Trophoblast cell (in vitro differentiated cells and primary cell): ENCODE results near the gene FOXC1.

ENCODE experiments used
- DNase-seq, 2 donors: peaks; one replicate each; pipeline ENCODE4 v3.0.0-alpha.2; 2016
- H2AFZ ChIP-seq: 2 replicates; pipeline ENCODE4 v1.6.1; 2013; ENCODE audit warnings: low read length, moderate library complexity, mild to moderate bottlenecking; ENCODE audit not compliant: insufficient read depth, poor library complexity
- H2AK5ac ChIP-seq: 2 replicates; pipeline ENCODE4 v1.6.1; 2013; ENCODE audit warnings: mild to moderate bottlenecking, low read length
- H2BK120ac ChIP-seq: 2 replicates; pipeline ENCODE4 v1.6.1; 2013; ENCODE audit warnings: low read length, mild to moderate bottlenecking, moderate library complexity; ENCODE audit not compliant: insufficient read depth, poor library complexity
- H2BK12ac ChIP-seq: 2 replicates; pipeline ENCODE4 v1.6.1; 2013; ENCODE audit warnings: mild to moderate bottlenecking, low read length, moderate library complexity
- H2BK5ac ChIP-seq: 2 replicates; pipeline ENCODE4 v1.6.1; 2013; ENCODE audit warnings: low read length, low read depth, moderate library complexity, mild to moderate bottlenecking; ENCODE audit not compliant: poor library complexity
- H3K14ac ChIP-seq: 2 replicates; pipeline ENCODE4 v1.6.1; 2013; ENCODE audit warnings: mild to moderate bottlenecking, low read length
- H3K18ac ChIP-seq: 2 replicates; pipeline ENCODE4 v1.6.1; 2013; ENCODE audit warnings: mild to moderate bottlenecking, low read length
- H3K23ac ChIP-seq: 2 replicates; pipeline ENCODE4 v1.6.1; 2013; ENCODE audit warnings: low read length
- H3K27ac ChIP-seq: 2 replicates; pipeline ENCODE4 v1.5.1; 2013; ENCODE audit warnings: low read depth, mild to moderate bottlenecking, inconsistent platforms, low read length, moderate library complexity
- H3K27me3 ChIP-seq: 2 replicates; pipeline ENCODE4 v1.6.1; 2013; ENCODE audit warnings: inconsistent platforms, mild to moderate bottlenecking, low read length, moderate library complexity; ENCODE audit not compliant: insufficient read depth
- H3K36me3 ChIP-seq, 2 experiments: 1 replicate in 1 of 2; 2 replicates in 1 of 2; pipeline ENCODE4 v1.6.1; 2013; ENCODE audit warnings: low read length in 2 of 2, mild to moderate bottlenecking in 2 of 2, moderate library complexity in 1 of 2; ENCODE audit not compliant: insufficient read depth in 2 of 2, control insufficient read depth in 1 of 2
- H3K4ac ChIP-seq: 2 replicates; pipeline ENCODE4 v1.6.1; 2013; ENCODE audit warnings: low read depth, mild to moderate bottlenecking, low read length, moderate library complexity
- H3K4me1 ChIP-seq, 2 experiments: 1 replicate in 1 of 2; 2 replicates in 1 of 2; pipeline ENCODE4 v1.6.1; 2013; ENCODE audit warnings: low read length in 2 of 2, mild to moderate bottlenecking in 2 of 2, moderate library complexity in 1 of 2; ENCODE audit not compliant: insufficient read depth in 2 of 2, control insufficient read depth in 1 of 2
- H3K4me2 ChIP-seq: 2 replicates; pipeline ENCODE4 v1.6.1; 2013; ENCODE audit warnings: inconsistent platforms, mild to moderate bottlenecking, low read length, moderate library complexity
- H3K4me3 ChIP-seq: 2 replicates; pipeline ENCODE4 v1.5.1; 2013; ENCODE audit warnings: mild to moderate bottlenecking, low read depth, low read length, inconsistent platforms
- H3K79me1 ChIP-seq: one replicate; pipeline ENCODE4 v1.6.1; 2013; ENCODE audit warnings: low read length
- H3K79me2 ChIP-seq: 2 replicates; pipeline ENCODE4 v1.6.1; 2013; ENCODE audit warnings: low read length, mild to moderate bottlenecking; ENCODE audit not compliant: control insufficient read depth, insufficient read depth, poor library complexity
- H3K9ac ChIP-seq: 2 replicates; pipeline ENCODE4 v1.6.1; 2013; ENCODE audit warnings: mild to moderate bottlenecking, low read length
- H3K9me3 ChIP-seq: 2 replicates; pipeline ENCODE4 v1.6.1; 2013; ENCODE audit warnings: low read depth, mild to moderate bottlenecking, control low read depth, inconsistent platforms, low read length; ENCODE audit not compliant: insufficient read depth
- H4K12ac ChIP-seq: 2 replicates; pipeline ENCODE4 v1.6.1; 2013; ENCODE audit warnings: low read depth, mild to moderate bottlenecking, low read length, moderate library complexity
- H4K8ac ChIP-seq: 2 replicates; pipeline ENCODE4 v1.6.1; 2013; ENCODE audit warnings: low read depth, mild to moderate bottlenecking, low read length, moderate library complexity
- H4K91ac ChIP-seq: one replicate; pipeline ENCODE4 v1.6.1; 2013; ENCODE audit warnings: low read depth, mild to moderate bottlenecking, low read length, moderate library complexity
- WGBS: extraction: QIAGEN DNeasy Blood & Tissue Kit; methylation state at CpG from one replicate; pipeline ENCODE4 v1.1.7; 2013; ENCODE audit warnings: missing lambda C conversion rate; ENCODE audit not compliant: insufficient read length, insufficient coverage; ENCODE audit errors: extremely low coverage; 5-methylcytosine and 5-hydroxymethylcytosine counted together

FOXC1 gene

DNA sequence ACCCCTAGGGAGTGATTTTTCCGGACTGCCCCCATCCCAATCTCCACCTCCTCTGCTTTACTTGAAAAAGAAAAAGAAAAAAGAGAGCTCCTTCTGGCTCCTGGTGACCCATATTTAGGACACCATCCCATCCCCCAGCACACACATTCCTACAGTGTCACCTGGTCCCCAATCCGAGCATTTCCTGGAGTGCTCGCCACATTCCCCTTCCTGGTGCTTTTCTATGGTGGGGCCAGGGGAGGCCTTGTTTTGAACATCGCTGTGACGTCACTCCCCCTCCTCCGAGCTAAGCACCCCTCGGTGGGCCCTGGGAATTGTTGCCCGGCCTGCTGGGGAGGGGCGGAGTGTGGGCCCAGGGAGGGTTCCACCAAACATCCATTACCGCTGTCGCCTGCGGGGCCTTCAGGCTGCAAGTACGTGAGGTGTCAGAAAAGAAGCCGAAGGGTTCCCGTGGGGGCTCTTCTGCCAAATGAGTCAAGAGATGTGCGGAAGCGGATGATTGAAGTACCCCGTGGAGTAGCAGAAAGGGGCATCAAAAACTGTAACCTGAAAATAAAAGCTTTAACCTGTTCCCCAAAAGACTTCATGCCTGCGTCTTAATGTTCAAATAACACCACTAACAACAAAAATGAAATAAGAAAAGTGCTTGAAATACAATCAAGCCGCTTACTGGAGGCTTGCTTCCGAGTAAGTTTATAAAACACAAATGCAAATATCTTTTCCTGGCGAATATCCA is 2.8 kb upstream of the FOXC1 start:
- no peak overlapping the region for H3K4ac ChIP-seq
- H4K91ac ChIP-seq = no peak overlapping the region
- no peak overlapping the region for H2BK12ac ChIP-seq
- DNase-seq = peak in 1 of 2 donors; percentile 32
- H2BK120ac ChIP-seq = no peak overlapping the region
- H2AFZ ChIP-seq = no peak overlapping the region
- no peak overlapping the region for H4K12ac ChIP-seq
- peaks cover 2% of the 10 kb centered on the region for H3K9me3 ChIP-seq
- H3K18ac ChIP-seq = no peak overlapping the region
- peaks cover 29 to 31% of the 10 kb centered on the region in 2 experiments for H3K4me1 ChIP-seq
- H3K4me2 ChIP-seq = peak overlapping the region; percentile 24
- no peak overlapping the region for H3K9ac ChIP-seq
- H3K27me3 ChIP-seq = peaks cover 74% of the 10 kb centered on the region
- H3K14ac ChIP-seq = no peak overlapping the region
- no CpG with 5 or more reads among the region's 22 CpGs for WGBS
- H3K4me3 ChIP-seq = no peak overlapping the region
- H2AK5ac ChIP-seq = no peak overlapping the region
- H3K36me3 ChIP-seq = no peaks in the 10 kb centered on the region
- no peaks in the 10 kb centered on the region for H3K79me1 ChIP-seq
- no peaks in the 10 kb centered on the region for H3K79me2 ChIP-seq
- H3K23ac ChIP-seq = no peak overlapping the region
- H4K8ac ChIP-seq = no peak overlapping the region
- no peak overlapping the region for H2BK5ac ChIP-seq
- H3K27ac ChIP-seq = no peak overlapping the region

DNA sequence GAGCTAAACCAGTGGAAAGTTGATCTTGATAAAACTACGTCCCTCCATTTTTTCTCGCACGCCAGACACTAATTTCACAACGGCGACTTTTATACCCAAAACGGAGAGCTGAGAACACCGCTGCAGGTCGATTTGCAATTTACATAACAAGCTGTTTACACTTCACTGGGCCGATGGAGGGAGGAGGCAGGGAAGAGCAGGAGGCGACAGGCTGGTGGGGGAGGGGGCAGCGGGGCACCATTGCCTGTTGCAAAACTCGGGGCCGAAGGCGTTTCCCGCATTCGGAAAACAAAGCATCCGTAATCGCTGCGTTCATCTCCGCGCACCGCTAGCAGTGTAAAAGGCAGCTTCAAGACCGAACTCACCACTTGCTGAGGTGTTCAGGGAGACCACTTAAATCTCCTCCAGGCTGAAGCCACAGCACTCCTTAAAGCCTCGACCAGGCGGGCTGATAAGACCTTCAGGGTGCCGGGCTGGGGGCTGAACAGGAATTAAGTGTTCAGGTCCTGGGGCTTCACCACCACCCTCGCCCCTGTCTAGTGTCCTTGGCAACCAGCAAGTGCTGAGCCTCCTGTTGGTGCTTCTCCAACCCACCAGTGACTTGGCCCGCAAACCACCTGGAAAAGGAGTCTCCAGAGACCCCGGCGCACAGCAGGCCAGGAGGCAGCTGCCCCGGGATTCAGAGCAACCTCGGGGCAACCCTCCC is 2.0 kb upstream of the FOXC1 start:
- Histone ChIP-seq H3K27ac (no peak overlapping the region), H3K4me1 (peaks cover 29 to 31% of the 10 kb centered on the region in 2 experiments), H4K12ac (no peak overlapping the region), H3K4ac (no peak overlapping the region), H2BK12ac (no peak overlapping the region), H3K9me3 (no peaks in the 10 kb centered on the region), H3K4me3 (no peak overlapping the region), H3K14ac (no peak overlapping the region), H2BK5ac (no peak overlapping the region), H3K79me1 (no peaks in the 10 kb centered on the region), H3K18ac (no peak overlapping the region), H3K79me2 (no peaks in the 10 kb centered on the region), H2BK120ac (no peak overlapping the region), H4K8ac (no peak overlapping the region), H3K9ac (peak overlapping the region; percentile 50), H4K91ac (no peak overlapping the region), H2AFZ (peak overlapping the region; percentile 23), H2AK5ac (no peak overlapping the region), H3K27me3 (peaks cover 78% of the 10 kb centered on the region), H3K23ac (no peak overlapping the region), H3K4me2 (peak overlapping the region; percentile 38), H3K36me3 (no peaks in the 10 kb centered on the region)
- peak; percentile 89 to 94 for DNase-seq
- no CpG with 5 or more reads among the region's 32 CpGs for WGBS

DNA sequence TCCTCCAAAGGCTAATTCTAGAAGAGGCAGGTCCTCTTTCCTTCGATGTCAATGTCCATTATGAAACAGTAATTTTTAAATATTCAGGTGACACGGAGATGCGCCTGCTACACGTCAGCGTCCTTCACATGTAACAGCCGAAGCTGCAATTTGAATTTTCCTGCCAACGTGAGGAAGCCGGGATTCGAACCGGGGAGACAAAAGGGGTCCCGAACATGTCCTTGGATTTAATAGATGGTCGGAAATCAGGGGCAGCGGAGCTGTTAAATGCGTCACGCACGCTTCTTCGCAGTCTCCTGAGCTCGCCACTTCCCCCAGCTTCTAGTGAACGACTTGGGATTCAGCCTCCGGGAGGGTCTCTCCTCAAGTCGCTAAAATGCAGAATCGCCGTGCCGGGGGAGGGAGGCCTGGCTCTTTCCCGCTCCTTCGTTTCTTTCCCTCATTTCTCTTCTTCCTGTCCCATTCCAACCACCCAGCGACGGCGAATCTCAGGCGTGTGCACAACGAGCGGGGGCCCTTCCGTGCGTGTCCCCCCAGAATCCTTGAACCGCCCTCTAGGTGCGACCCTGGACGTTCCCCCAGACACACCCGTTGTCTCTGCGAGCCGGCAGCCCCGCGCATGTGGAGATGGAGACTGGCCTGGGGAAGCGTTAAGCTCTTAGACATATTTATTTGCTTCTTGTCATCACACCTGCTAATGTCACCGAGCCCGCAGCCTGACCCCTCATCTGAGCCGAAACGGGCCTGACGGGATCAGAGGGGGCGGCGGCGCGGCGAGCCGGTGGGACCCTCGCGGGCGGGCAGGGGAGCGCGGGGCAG is 1.3 kb upstream of the FOXC1 start:
- Histone ChIP-seq H3K79me2 (no peaks in the 10 kb centered on the region), H3K9me3 (no peaks in the 10 kb centered on the region), H3K4ac (no peak overlapping the region), H2AK5ac (no peak overlapping the region), H3K36me3 (no peaks in the 10 kb centered on the region), H2BK12ac (no peak overlapping the region), H3K4me2 (peak overlapping the region; percentile 99), H3K23ac (no peak overlapping the region), H4K91ac (no peak overlapping the region), H3K27ac (no peak overlapping the region), H3K27me3 (peaks cover 82% of the 10 kb centered on the region), H4K12ac (no peak overlapping the region), H2AFZ (peak overlapping the region; percentile 23), H3K79me1 (no peaks in the 10 kb centered on the region), H2BK5ac (no peak overlapping the region), H3K9ac (no peak overlapping the region), H3K18ac (no peak overlapping the region), H3K4me3 (no peak overlapping the region), H4K8ac (no peak overlapping the region), H3K4me1 (peaks cover 29 to 31% of the 10 kb centered on the region in 2 experiments), H3K14ac (no peak overlapping the region), H2BK120ac (no peak overlapping the region)
- no peak for DNase-seq
- WGBS = no CpG with 5 or more reads among the region's 59 CpGs

DNA sequence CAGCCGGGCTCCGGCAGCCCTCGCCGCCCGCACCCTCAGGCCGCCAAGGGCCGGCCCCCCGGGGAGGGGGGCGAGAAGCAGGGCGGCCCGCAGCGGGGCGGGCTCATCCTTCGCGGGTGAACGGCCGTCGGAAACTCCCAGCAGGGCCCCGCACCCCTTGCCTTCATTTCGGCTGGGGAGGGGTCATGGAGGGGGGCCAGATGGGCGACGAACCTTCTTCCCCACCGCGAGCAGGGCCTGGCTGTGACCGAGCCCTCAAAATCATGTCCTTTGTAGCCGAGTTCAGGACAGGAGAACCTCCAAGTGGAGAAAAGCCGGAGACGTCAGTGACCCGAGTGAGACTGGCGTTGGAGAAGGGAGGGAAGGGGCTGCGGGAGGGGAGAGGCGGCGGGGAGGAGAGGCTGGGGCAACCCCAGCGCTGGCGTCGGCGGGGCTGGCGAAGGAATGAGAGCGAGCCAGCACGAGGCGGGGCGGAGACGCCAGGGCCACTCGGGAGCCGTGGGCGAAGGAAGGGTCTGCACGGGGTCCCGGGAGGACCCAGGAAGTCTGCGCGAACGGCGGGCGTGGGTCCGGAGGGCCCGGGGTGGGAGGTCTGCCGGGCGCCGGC is 571 bp upstream of the FOXC1 start:
- H3K4me2 ChIP-seq = peak overlapping the region; percentile 99
- H3K9me3 ChIP-seq = peaks cover 1% of the 10 kb centered on the region
- no peak overlapping the region for H3K9ac ChIP-seq
- H2BK12ac ChIP-seq = no peak overlapping the region
- peaks cover 30 to 34% of the 10 kb centered on the region in 2 experiments for H3K4me1 ChIP-seq
- peak overlapping the region; percentile 25 for H2AFZ ChIP-seq
- H4K12ac ChIP-seq = no peak overlapping the region
- no peak overlapping the region for H3K4ac ChIP-seq
- H3K18ac ChIP-seq = no peak overlapping the region
- no peaks in the 10 kb centered on the region for H3K36me3 ChIP-seq
- H2AK5ac ChIP-seq = no peak overlapping the region
- H4K8ac ChIP-seq = no peak overlapping the region
- WGBS = no CpG with 5 or more reads among the region's 58 CpGs
- H2BK5ac ChIP-seq = no peak overlapping the region
- peak in 1 of 2 donors; percentile 23 for DNase-seq
- H3K27me3 ChIP-seq = peaks cover 82% of the 10 kb centered on the region
- H3K23ac ChIP-seq = no peak overlapping the region
- H3K79me2 ChIP-seq = no peaks in the 10 kb centered on the region
- H3K14ac ChIP-seq = no peak overlapping the region
- H3K79me1 ChIP-seq = no peaks in the 10 kb centered on the region
- no peak overlapping the region for H2BK120ac ChIP-seq
- no peak overlapping the region for H3K27ac ChIP-seq
- H4K91ac ChIP-seq = no peak overlapping the region
- peak overlapping the region; percentile 65 for H3K4me3 ChIP-seq
